ENCODE data around the gene IMPG1.
"Not testable (repeated sequence)": the region's sequence is repeated elsewhere in the genome, so short reads cannot be mapped to it uniquely, and the experiment has no call there.

DNA sequence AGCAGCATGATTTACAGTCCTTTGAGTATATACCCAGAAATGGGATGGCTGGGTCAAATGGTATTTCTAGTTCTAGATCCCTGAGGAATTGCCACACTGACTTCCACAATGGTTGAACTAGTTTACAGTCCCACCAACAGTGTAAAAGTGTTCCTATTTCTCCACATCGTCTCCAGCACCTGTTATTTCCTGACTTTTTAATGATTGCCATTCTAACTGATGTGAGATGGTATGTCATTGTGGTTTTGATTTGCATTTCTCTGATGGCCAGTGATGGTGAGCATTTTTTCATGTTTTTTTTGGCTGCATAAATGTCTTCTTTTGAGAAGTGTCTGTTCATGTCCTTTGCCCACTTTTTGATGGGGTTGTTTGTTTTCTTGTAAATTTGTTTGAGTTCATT lies 172.2 kb downstream of the IMPG1 start:
- TF ChIP-seq POLR2A (IDR thresholded peaks at IDR 0.05), result not testable (repeated sequence)
- TF ChIP-seq, protein P1, sequence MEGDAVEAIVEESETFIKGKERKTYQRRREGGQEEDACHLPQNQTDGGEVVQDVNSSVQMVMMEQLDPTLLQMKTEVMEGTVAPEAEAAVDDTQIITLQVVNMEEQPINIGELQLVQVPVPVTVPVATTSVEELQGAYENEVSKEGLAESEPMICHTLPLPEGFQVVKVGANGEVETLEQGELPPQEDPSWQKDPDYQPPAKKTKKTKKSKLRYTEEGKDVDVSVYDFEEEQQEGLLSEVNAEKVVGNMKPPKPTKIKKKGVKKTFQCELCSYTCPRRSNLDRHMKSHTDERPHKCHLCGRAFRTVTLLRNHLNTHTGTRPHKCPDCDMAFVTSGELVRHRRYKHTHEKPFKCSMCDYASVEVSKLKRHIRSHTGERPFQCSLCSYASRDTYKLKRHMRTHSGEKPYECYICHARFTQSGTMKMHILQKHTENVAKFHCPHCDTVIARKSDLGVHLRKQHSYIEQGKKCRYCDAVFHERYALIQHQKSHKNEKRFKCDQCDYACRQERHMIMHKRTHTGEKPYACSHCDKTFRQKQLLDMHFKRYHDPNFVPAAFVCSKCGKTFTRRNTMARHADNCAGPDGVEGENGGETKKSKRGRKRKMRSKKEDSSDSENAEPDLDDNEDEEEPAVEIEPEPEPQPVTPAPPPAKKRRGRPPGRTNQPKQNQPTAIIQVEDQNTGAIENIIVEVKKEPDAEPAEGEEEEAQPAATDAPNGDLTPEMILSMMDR (IDR thresholded peaks at IDR 0.05), result not testable (repeated sequence)
